ENCODE data around the gene GBP4.
"Not testable (repeated sequence)": the region's sequence is repeated elsewhere in the genome, so short reads cannot be mapped to it uniquely, and the experiment has no call there.

GBP4 gene

GRCh38 chr1:89198491-89199072 is at the start of gene GBP4:
Gene GBP4, minus strand, starts transcription at chr1:89198942. Its CDS starts 108 bp downstream, at chr1:89198834.
- no peak for DNase-seq

- no peak for DNase-seq
Measured at GRCh38 chr1:89243046-89243445, 44.3 kb upstream of the GBP4 start.

- no peak for DNase-seq
Measured at GRCh38 chr1:89221341-89221740, 22.6 kb upstream of the GBP4 start.

GRCh38 chr1:89219851-89220250 is 21.1 kb upstream of the GBP4 start:
- not testable (repeated sequence) for DNase-seq

GRCh38 chr1:89218941-89219340 is 20.2 kb upstream of the GBP4 start:
- DNase-seq: not testable (repeated sequence)

- DNase-seq: no peak
Measured at GRCh38 chr1:89213347-89213746, 14.6 kb upstream of the GBP4 start.

GRCh38 chr1:89211035-89211634 is 12.4 kb upstream of the GBP4 start:
- no peak for DNase-seq

- no peak for DNase-seq
Measured at GRCh38 chr1:89206373-89206772, 7.6 kb upstream of the GBP4 start.

- DNase-seq: no peak
Measured at GRCh38 chr1:89203166-89203565, 4.4 kb upstream of the GBP4 start.

GRCh38 chr1:89201106-89201794 is 2.5 kb upstream of the GBP4 start:
- DNase-seq: no peak

GRCh38 chr1:89200663-89201062 is 1.9 kb upstream of the GBP4 start:
- DNase-seq: no peak

GRCh38 chr1:89199525-89200031 is 836 bp upstream of the GBP4 start:
- no peak for DNase-seq

GRCh38 chr1:89198081-89198480 is 661 bp downstream of the GBP4 start:
- DNase-seq: no peak

GRCh38 chr1:89195476-89195875 is 3.3 kb downstream of the GBP4 start:
- DNase-seq: no peak

- no peak for DNase-seq
Measured at GRCh38 chr1:89191314-89191713, 7.4 kb downstream of the GBP4 start.

GRCh38 chr1:89190017-89190416 is 8.7 kb downstream of the GBP4 start:
- no peak for DNase-seq

GRCh38 chr1:89179343-89179742 is 19.4 kb downstream of the GBP4 start:
- no peak for DNase-seq

GRCh38 chr1:89176971-89177370 is 21.8 kb downstream of the GBP4 start:
- DNase-seq: no peak

- no peak for DNase-seq
Measured at GRCh38 chr1:89175601-89176256, 23.0 kb downstream of the GBP4 start, which contains the start of gene GBP7. Gene GBP7, minus strand, starts transcription at chr1:89176003. Its CDS starts 4,068 bp downstream, at chr1:89171935.

GRCh38 chr1:89174491-89174890 is 24.3 kb downstream of the GBP4 start:
- DNase-seq: no peak

GRCh38 chr1:89172468-89173143 is 26.1 kb downstream of the GBP4 start:
- no peak for DNase-seq

- DNase-seq: no peak
Measured at GRCh38 chr1:89171067-89171438, 27.7 kb downstream of the GBP4 start.

Data from NCI-H526 treated with DMSO at 0.1 percent for 48 hours (cell line).